ENCODE data around the gene DHX34.

- TF ChIP-seq CTCF (IDR thresholded peaks at IDR 0.05; ENCODE audit: low read depth, low read length) (no peak), EZH2phosphoT487 (IDR thresholded peaks at IDR 0.05; ENCODE audit: low read depth) (no peak)
These were observed 68.1 kb downstream of the DHX34 start for GRCh38 chr19:47417107-47417745.
